ENCODE results near the gene PAM.
"Not testable (repeated sequence)": the region's sequence is repeated elsewhere in the genome, so short reads cannot be mapped to it uniquely, and the experiment has no call there.

The PAM gene

DNA sequence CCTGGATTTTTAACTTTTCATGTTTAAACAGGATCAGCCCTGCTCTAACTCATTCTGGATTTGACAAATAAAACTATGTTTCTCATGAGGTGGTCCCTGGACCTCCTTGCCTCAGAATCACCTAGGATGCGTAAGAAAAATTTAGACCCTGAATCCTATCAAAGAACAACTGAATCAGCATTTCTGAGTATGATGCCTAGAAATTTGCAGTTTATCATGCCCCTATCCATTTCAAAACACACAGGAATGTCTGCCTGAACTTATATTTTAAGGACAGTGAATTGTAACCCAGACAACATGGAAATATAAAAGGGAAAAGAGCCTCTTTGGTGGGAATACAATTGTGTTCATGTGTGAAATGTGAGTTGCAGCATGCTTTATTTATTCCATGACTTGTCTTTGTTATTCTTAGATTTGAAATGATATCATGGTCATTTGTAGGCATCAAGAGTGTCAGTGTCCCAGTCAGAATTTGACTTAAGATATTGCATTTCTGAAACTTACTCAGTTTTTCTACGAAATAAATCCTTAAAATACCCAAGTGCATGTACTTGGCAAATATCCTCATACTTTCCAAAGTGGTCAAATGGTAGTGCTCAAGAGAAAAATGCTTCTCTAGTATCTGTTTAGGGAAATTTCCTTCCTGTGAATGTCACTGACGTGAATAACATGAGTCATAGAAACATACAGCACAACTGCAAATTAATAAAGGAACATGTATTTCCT, 220.5 kb downstream of the PAM start:
- Histone ChIP-seq H3K36me3 (ENCODE audit: insufficient read depth, low read length) (peaks cover 2% of the 10 kb centered on the region), H2AFZ (ENCODE audit: low read depth, low read length) (no peak overlapping the region)

DNA sequence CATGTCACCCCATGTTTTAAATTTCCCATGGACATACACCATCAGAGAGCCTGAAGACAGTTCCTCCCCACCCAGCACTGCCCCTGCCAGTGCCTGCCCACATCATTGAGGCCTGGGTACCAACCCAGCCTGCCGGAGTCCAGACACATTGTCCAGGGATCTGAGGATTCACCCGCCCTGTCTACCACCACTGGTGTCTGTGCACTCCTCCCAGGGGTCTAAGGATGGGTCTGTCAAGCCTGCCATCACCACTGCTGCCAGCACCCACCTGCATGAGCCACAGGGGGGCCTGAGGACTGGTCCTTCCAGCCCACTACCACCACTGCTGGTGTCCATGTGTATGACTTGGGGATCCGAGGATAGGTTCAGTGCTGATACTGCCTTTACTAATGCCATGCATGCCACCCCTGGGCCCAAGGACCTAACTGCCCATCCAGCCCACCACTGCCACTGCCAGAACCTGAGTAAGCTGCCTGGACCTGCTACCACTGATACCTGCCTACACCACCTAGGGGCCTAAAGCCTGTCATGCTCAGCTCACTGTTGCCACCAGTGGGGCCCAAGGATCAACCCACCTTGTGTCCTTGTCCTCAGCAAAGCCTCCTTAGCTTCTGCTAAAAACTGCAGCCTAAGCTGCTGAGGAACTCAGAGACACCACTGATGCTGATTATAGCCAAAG, 227.0 kb downstream of the PAM start:
- H3K36me3 ChIP-seq (ENCODE audit: insufficient read depth, low read length): peaks cover 9% of the 10 kb centered on the region
- H3K4me3 ChIP-seq (ENCODE audit: low read length): no peak overlapping the region
- no peaks in the 10 kb centered on the region for H3K27me3 ChIP-seq (ENCODE audit: insufficient read depth, low read length)
- no peak overlapping the region for H2AFZ ChIP-seq (ENCODE audit: low read depth, low read length)
- no peaks in the 10 kb centered on the region for H3K4me1 ChIP-seq (ENCODE audit: insufficient read depth, low read length)
- peaks cover 11% of the 10 kb centered on the region for H3K9me3 ChIP-seq (ENCODE audit: low read length)

More for the DNA sequence above, 220.5 kb downstream of the PAM start:
- no peaks in the 10 kb centered on the region for H3K9me3 ChIP-seq (ENCODE audit: low read length)
- H3K4me1 ChIP-seq (ENCODE audit: insufficient read depth, low read length): peaks cover 20% of the 10 kb centered on the region
- no peak overlapping the region for H3K4me3 ChIP-seq (ENCODE audit: low read length)
- no peaks in the 10 kb centered on the region for H3K27me3 ChIP-seq (ENCODE audit: insufficient read depth, low read length)

DNA sequence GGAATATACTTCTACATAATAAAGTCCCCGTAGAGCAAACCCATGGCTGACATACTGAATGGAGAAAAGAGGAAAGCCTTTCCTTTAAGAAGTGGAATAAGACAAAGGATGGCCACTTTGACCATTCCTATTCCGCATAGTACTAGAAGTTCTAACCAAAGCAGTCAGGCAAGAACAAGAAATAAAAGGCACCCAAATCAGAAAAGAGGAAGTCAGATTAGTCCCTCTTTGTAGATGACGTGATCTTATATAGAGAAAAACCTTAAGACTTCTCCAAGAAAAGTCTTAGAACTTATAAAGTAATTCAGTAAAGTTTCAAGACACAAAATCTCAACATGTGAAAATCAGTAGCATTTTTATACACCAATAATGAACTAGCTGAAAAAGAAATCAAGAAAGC, 231.0 kb downstream of the PAM start:
- Histone ChIP-seq H3K36me3 (ENCODE audit: insufficient read depth, low read length) (peaks cover 7% of the 10 kb centered on the region), H3K4me1 (ENCODE audit: insufficient read depth, low read length) (no peaks in the 10 kb centered on the region), H3K4me3 (ENCODE audit: low read length) (no peak overlapping the region), H2AFZ (ENCODE audit: low read depth, low read length) (no peak overlapping the region), H3K9me3 (ENCODE audit: low read length) (peaks cover 11% of the 10 kb centered on the region), H3K27me3 (ENCODE audit: insufficient read depth, low read length) (no peaks in the 10 kb centered on the region)

DNA sequence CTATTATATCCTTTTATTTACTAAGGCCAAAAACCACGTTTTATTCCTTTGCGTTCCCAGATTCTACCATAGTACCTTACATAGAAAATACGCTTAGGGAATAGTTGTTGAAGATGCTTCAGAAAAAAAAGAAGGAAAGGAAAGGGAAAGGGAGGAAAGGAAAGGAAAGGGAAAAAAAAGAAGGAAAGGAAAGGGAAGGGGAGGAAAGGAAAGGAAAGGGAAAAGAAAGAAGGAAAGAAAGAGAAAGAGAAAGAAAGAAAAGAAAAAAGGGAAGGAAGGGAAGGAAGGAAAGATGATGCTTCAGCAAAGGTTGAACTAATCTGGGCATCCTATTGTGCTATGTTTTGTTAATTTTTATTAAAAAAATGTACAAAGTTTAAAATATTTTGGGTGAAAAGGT, 233.4 kb downstream of the PAM start:
- H3K4me1 ChIP-seq (ENCODE audit: insufficient read depth, low read length): peaks cover 3% of the 10 kb centered on the region
- H3K36me3 ChIP-seq (ENCODE audit: insufficient read depth, low read length): no peaks in the 10 kb centered on the region
- no peak overlapping the region for H2AFZ ChIP-seq (ENCODE audit: low read depth, low read length)
- no peaks in the 10 kb centered on the region for H3K9me3 ChIP-seq (ENCODE audit: low read length)
- H3K27me3 ChIP-seq (ENCODE audit: insufficient read depth, low read length): no peaks in the 10 kb centered on the region
- H3K4me3 ChIP-seq (ENCODE audit: low read length): no peak overlapping the region

DNA sequence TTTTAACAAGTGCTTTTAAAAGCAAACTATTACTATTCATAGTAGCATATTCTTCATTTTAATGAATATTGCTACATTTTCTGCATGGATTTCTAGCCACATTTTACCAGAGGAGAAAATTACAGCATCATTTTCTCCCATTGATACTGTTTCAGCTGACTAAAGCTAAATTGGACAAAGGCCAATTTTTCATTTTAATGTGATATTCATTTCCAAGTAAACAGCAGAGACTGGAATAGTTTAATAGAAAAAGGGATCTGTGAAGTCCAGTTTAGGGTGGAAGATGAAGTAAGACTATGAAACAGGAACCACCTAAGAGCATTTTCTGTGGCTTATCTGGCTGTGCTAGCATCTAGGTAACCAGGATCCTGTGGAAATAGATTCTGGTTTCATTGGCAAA, 236.7 kb downstream of the PAM start:
- Histone ChIP-seq H3K36me3 (ENCODE audit: insufficient read depth, low read length) (no peaks in the 10 kb centered on the region), H3K4me3 (ENCODE audit: low read length) (no peak overlapping the region), H3K27me3 (ENCODE audit: insufficient read depth, low read length) (no peaks in the 10 kb centered on the region), H3K4me1 (ENCODE audit: insufficient read depth, low read length) (peaks cover 13% of the 10 kb centered on the region), H3K9me3 (ENCODE audit: low read length) (no peaks in the 10 kb centered on the region), H2AFZ (ENCODE audit: low read depth, low read length) (no peak overlapping the region)

DNA sequence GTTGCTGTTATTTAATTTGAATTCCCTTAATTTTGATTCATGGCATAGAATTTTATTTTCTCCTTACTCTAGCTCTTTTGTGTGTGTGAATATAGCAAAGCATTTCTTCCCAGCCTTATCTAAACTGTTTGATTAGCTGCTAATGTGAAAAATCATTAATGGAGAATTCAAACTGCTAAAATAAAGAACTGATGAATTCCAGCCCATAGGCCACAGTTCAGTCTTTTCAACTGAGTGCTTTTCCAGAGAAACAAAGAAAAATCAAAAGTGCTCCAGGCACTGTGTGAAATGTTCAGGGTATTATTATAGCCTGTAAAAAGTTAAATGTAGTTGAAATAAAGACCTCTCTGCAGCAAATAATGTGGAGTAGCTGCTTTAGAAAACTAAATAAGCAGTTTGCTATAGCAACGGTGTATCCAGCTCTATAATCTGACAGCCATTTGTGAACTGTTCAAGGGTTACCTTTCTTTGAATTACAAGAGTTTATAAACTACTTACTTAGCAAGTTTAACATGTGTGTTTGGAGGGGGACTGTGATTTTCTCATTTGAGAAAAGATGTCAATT, 241.0 kb downstream of the PAM start:
- H2AFZ ChIP-seq (ENCODE audit: low read depth, low read length): no peak overlapping the region
- H3K27me3 ChIP-seq (ENCODE audit: insufficient read depth, low read length): no peaks in the 10 kb centered on the region
- H3K9me3 ChIP-seq (ENCODE audit: low read length): peaks cover 4% of the 10 kb centered on the region
- no peak overlapping the region for H3K4me3 ChIP-seq (ENCODE audit: low read length)
- H3K4me1 ChIP-seq (ENCODE audit: insufficient read depth, low read length): peaks cover 17% of the 10 kb centered on the region
- H3K36me3 ChIP-seq (ENCODE audit: insufficient read depth, low read length): no peaks in the 10 kb centered on the region

DNA sequence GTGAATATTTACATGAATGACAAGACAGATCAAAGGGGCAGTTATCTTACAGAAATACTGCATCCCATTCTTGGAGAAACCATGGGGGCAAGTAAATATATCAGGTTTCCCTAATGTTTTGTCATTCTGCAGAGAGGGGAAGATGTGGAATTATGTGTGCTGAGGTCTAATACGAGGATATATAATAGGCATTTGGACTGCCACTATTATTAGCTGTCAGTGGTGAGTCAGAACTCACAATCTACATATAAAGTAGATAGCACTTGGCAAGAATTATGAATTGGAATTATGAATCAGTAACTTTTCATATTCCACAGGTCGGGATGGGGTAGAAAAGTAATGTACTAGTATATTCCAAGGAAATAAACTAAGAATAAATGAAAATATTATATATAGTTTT, 243.1 kb downstream of the PAM start:
- Histone ChIP-seq H3K9me3 (ENCODE audit: low read length) (peaks cover 4% of the 10 kb centered on the region), H3K4me3 (ENCODE audit: low read length) (no peak overlapping the region), H3K4me1 (ENCODE audit: insufficient read depth, low read length) (peaks cover 14% of the 10 kb centered on the region), H3K27me3 (ENCODE audit: insufficient read depth, low read length) (no peaks in the 10 kb centered on the region), H2AFZ (ENCODE audit: low read depth, low read length) (no peak overlapping the region), H3K36me3 (ENCODE audit: insufficient read depth, low read length) (no peaks in the 10 kb centered on the region)

DNA sequence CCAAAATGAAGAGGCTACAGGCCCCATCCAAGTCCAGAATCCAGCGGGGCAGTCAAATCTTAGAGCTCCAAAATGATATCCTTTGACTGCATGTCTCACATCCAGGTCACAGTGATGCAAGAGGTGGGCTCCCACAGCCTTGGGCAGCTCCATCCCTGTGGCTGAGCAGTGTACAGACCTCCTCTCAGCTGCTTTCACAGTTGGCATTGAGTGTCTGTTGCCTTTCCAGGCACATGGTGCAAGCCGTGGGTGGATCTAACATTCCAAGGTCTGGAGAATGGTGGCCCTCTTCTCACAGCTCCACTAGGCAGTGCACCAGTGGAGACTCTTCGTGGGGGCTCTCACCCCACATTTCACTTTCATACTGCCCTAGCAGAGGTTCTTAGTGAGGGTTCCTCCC, 244.1 kb downstream of the PAM start:
- Histone ChIP-seq H3K4me3 (ENCODE audit: low read length) (no peak overlapping the region), H3K9me3 (ENCODE audit: low read length) (peaks cover 4% of the 10 kb centered on the region), H3K36me3 (ENCODE audit: insufficient read depth, low read length) (no peaks in the 10 kb centered on the region), H2AFZ (ENCODE audit: low read depth, low read length) (no peak overlapping the region), H3K27me3 (ENCODE audit: insufficient read depth, low read length) (no peaks in the 10 kb centered on the region), H3K4me1 (ENCODE audit: insufficient read depth, low read length) (peaks cover 14% of the 10 kb centered on the region)

DNA sequence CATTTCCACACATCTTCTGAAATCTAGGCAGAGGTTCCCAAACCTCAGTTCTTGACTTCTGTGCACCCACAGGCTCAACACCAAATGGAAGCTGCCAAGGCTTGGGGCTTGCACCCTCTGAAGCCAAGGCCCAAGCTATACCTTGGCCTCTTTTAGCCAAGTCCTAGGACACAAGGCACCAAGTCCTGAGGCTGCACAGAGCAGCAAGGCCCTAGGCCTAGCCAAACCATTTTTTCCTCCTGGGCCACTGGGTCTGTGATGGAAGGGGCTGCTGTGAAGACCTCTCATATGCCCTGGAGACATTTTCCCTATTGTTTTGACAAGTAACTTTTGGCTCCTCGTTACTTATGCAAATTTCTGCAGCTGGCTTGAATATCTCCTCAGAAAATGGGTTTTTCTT, 244.5 kb downstream of the PAM start:
- peaks cover 14% of the 10 kb centered on the region for H3K4me1 ChIP-seq (ENCODE audit: insufficient read depth, low read length)
- H3K36me3 ChIP-seq (ENCODE audit: insufficient read depth, low read length); H3K4me3 ChIP-seq (ENCODE audit: low read length); H2AFZ ChIP-seq (ENCODE audit: low read depth, low read length); H3K27me3 ChIP-seq (ENCODE audit: insufficient read depth, low read length); H3K9me3 ChIP-seq (ENCODE audit: low read length): not testable (repeated sequence)

DNA sequence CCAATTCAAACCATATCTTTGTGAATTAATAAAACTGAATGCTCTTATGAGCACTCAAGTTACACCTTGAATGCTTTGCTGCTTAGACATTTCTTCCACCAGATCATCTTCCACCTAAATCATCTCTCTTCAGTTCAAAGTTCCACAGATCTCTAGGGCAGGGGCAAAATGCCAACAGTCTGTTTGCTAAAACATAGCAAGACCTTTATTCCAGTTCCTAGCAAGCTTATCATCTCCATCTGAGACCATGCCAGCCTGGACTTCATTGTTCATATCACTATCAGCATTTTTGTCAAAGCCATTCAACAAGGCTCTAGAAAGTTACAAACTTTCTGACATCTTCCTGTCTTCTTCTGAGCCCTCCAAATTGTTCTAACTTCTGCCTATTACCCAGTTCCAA, 245.0 kb downstream of the PAM start:
- Histone ChIP-seq H3K4me3 (ENCODE audit: low read length) (no peak overlapping the region), H3K36me3 (ENCODE audit: insufficient read depth, low read length) (no peaks in the 10 kb centered on the region), H3K4me1 (ENCODE audit: insufficient read depth, low read length) (peaks cover 14% of the 10 kb centered on the region), H3K9me3 (ENCODE audit: low read length) (peaks cover 4% of the 10 kb centered on the region), H3K27me3 (ENCODE audit: insufficient read depth, low read length) (no peaks in the 10 kb centered on the region), H2AFZ (ENCODE audit: low read depth, low read length) (no peak overlapping the region)

DNA sequence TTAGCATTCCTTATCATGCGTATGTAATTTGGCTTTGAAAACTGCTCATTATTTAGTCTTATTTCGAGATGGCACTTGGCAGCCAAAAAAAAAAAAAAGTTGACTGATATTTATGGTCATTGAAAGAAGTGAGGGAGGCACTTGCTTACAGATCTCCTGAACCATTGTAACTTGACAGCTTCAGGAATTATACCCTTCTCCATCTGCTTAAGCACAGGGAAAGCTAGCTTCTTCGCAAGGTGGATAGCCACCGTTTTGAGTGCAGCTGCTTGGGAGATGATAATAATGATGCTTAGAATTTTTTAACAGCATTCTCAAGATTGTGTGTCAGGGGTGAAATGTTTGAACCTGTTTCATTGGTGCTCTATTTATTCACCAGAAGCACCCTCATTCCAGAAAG, 248.8 kb downstream of the PAM start:
- Histone ChIP-seq H3K27me3 (ENCODE audit: insufficient read depth, low read length) (no peaks in the 10 kb centered on the region), H2AFZ (ENCODE audit: low read depth, low read length) (no peak overlapping the region), H3K36me3 (ENCODE audit: insufficient read depth, low read length) (peaks cover 16% of the 10 kb centered on the region), H3K4me3 (ENCODE audit: low read length) (no peak overlapping the region), H3K9me3 (ENCODE audit: low read length) (peaks cover 4% of the 10 kb centered on the region), H3K4me1 (ENCODE audit: insufficient read depth, low read length) (no peaks in the 10 kb centered on the region)

DNA sequence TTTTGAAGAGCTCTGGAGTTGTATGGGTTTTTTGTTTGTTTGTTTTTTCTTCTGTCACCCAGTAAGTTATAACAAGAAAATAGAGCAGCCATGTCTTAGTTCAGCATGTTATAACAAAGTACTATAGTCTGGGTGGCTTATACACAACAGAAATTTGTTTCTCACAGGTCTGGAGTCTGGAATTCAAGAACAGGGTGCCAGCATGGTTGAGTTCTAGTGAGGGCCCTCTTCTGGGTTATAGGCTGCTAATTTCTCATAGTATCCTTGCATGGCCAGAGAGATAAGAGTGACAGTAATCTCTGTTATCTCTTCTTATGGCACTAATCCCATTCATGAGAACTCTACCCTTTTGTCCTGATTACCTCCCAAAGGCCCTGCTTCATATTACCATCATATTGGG, 250.2 kb downstream of the PAM start:
- Histone ChIP-seq H3K4me3 (ENCODE audit: low read length) (no peak overlapping the region), H2AFZ (ENCODE audit: low read depth, low read length) (no peak overlapping the region), H3K9me3 (ENCODE audit: low read length) (no peaks in the 10 kb centered on the region), H3K4me1 (ENCODE audit: insufficient read depth, low read length) (no peaks in the 10 kb centered on the region), H3K36me3 (ENCODE audit: insufficient read depth, low read length) (peaks cover 24% of the 10 kb centered on the region), H3K27me3 (ENCODE audit: insufficient read depth, low read length) (no peaks in the 10 kb centered on the region)

DNA sequence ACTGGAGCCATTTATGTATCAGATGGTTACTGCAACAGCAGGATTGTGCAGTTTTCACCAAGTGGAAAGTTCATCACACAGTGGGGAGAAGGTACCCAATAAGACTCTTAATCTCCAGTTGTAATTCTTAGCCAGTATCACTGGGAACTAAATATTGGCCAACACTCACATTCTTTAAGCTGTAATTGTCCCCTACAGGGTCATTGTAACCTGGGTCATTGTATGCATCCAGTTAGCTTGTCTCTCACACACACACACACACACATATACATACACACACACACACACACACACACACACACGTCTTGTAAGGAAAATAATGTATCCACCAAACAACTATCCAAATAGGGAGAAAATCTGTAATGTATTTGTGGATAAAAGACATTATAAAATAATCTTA, 251.8 kb downstream of the PAM start:
- H3K9me3 ChIP-seq (ENCODE audit: low read length): no peaks in the 10 kb centered on the region
- no peak overlapping the region for H3K4me3 ChIP-seq (ENCODE audit: low read length)
- no peak overlapping the region for H2AFZ ChIP-seq (ENCODE audit: low read depth, low read length)
- H3K4me1 ChIP-seq (ENCODE audit: insufficient read depth, low read length): no peaks in the 10 kb centered on the region
- no peaks in the 10 kb centered on the region for H3K27me3 ChIP-seq (ENCODE audit: insufficient read depth, low read length)
- peaks cover 28% of the 10 kb centered on the region for H3K36me3 ChIP-seq (ENCODE audit: insufficient read depth, low read length)
